SK-N-MC (cell line): Measurements from ENCODE around the gene CYP2C8.

Experiments used
- EZH2 ChIP-seq: fragments of 200-600 bp; sonication (generic); IDR thresholded peaks from one replicate; pipeline ENCODE4 v1.6.1; 2017; ENCODE audit warnings: antibody characterized with exemption
- POLR2AphosphoS5 ChIP-seq: IDR thresholded peaks from 2 replicates; pipeline ENCODE4 v1.6.1; 2012; ENCODE audit warnings: mild to moderate bottlenecking, low read depth, low read length, borderline replicate concordance

GRCh38 chr10:95035332-95036295, 33.7 kb downstream of the CYP2C8 start:
- TF ChIP-seq EZH2 (no peak), POLR2AphosphoS5 (no peak)
